ENCODE measurements around the gene RBBP4. TPM values are rescaled to one million over a fixed set of nuclear protein-coding genes. Genes with fewer than 3 reads are reported as not detected.

Gene RBBP4
- total RNA-seq, 1 experiment from 2014 or later = 513 TPM

GRCh38 chr1:32651461-32652073 is 559 bp downstream of the RBBP4 start:
- H3K9me3 ChIP-seq (ENCODE audit: low read depth, low read length, poor library complexity, severe bottlenecking) = no peaks in the 10 kb centered on the region
- no TSS peak for BruUV-seq (replicated peaks)
- H3K4me3 ChIP-seq (ENCODE audit: low read depth, low read length, poor library complexity, severe bottlenecking) = peak overlapping the region; percentile 91
- intact Hi-C loops (cut with micrococcal nuclease; ENCODE audit: unreplicated experiment) = loop anchor here (10.0 kb wide), 1 partner anchor 127 kb away; no protein-coding TSS in a partner anchor
- peaks cover 28% of the 10 kb centered on the region for H3K4me1 ChIP-seq (ENCODE audit: insufficient read depth, low read length, poor library complexity, severe bottlenecking)
- CTCF ChIA-PET = interaction anchor here (1.2 kb wide), 1 partner anchor 131 kb away, joined by 20 read pairs; no protein-coding TSS in a partner anchor
- TF ChIP-seq EZH2 (IDR thresholded peaks at IDR 0.05; ENCODE audit: borderline replicate concordance, low read depth, low read length, poor library complexity, severe bottlenecking) = no peak
- TF ChIP-seq, protein P1, sequence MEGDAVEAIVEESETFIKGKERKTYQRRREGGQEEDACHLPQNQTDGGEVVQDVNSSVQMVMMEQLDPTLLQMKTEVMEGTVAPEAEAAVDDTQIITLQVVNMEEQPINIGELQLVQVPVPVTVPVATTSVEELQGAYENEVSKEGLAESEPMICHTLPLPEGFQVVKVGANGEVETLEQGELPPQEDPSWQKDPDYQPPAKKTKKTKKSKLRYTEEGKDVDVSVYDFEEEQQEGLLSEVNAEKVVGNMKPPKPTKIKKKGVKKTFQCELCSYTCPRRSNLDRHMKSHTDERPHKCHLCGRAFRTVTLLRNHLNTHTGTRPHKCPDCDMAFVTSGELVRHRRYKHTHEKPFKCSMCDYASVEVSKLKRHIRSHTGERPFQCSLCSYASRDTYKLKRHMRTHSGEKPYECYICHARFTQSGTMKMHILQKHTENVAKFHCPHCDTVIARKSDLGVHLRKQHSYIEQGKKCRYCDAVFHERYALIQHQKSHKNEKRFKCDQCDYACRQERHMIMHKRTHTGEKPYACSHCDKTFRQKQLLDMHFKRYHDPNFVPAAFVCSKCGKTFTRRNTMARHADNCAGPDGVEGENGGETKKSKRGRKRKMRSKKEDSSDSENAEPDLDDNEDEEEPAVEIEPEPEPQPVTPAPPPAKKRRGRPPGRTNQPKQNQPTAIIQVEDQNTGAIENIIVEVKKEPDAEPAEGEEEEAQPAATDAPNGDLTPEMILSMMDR (conservative IDR thresholded peaks at IDR 0.05; ENCODE audit: low read depth, low read length) = no peak
- no peak for DNase-seq (ENCODE audit: low spot score)
- POLR2A ChIA-PET (ENCODE audit: low non-redundant PET) = interaction anchor here (0.6 kb wide), 2 partner anchors 130 to 226 kb away, joined by 3 to 9 read pairs; no protein-coding TSS in a partner anchor
- peaks cover 48% of the 10 kb centered on the region for H3K36me3 ChIP-seq (ENCODE audit: insufficient read depth, low read length, poor library complexity, severe bottlenecking)
- H3K27me3 ChIP-seq (replicated peaks; ENCODE audit: insufficient read depth, low read depth, low read length, poor library complexity) = no peaks in the 10 kb centered on the region
- H3K27ac ChIP-seq (ENCODE audit: low read depth, low read length, poor library complexity, severe bottlenecking) = peak overlapping the region; percentile 99

DNA sequence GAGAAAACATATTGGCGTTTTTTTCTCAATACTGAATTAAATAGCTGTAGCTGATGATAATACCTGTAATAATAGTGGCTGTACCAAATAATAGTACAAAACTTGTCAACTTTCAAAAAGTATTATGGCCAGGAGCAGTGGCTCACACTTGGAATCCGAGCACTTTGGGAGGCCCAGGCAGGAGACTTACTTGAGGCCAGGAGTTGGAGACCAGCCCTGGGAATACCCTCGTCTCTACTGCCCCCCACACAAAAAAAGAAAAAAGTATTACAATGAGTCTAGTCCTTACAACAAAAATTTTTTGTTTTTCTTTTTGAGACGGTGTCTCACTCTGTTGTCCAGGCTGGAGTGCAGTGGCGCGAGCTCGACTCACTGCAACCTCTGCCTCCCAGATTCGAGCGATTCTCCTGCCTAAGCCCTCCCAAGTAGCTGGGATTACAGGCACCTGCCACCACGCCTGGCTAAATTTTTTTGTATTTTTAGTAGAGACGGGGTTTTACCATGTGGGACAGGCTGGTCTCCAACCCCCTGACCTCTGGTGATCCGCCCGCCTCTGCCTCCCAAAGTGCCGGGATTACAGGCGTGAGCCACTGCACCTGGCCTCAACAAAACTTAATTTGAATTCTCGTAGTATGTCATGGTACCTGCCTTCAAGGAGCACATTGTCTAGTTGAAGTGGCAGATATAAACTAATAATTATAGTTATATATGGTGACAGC is 1.4 kb downstream of the RBBP4 start:
- peak overlapping the region; percentile 99 for H3K27ac ChIP-seq (ENCODE audit: low read depth, low read length, poor library complexity, severe bottlenecking)
- peak; percentile 13 for DNase-seq (ENCODE audit: low spot score)
- intact Hi-C loops (cut with micrococcal nuclease; ENCODE audit: unreplicated experiment) = loop anchor here (10.0 kb wide), 1 partner anchor 128 kb away; no protein-coding TSS in a partner anchor
- no peaks in the 10 kb centered on the region for H3K9me3 ChIP-seq (ENCODE audit: low read depth, low read length, poor library complexity, severe bottlenecking)
- no TSS peak for BruUV-seq (replicated peaks)
- TF ChIP-seq EZH2 (IDR thresholded peaks at IDR 0.05; ENCODE audit: borderline replicate concordance, low read depth, low read length, poor library complexity, severe bottlenecking) = no peak
- TF ChIP-seq, protein P1 (conservative IDR thresholded peaks at IDR 0.05; ENCODE audit: low read depth, low read length) = no peak
- H3K27me3 ChIP-seq (replicated peaks; ENCODE audit: insufficient read depth, low read depth, low read length, poor library complexity) = no peaks in the 10 kb centered on the region
- ChIA-PET POLR2A (ENCODE audit: low non-redundant PET) (no interaction called here), CTCF (no interaction called here)
- H3K4me1 ChIP-seq (ENCODE audit: insufficient read depth, low read length, poor library complexity, severe bottlenecking) = peaks cover 28% of the 10 kb centered on the region
- peaks cover 57% of the 10 kb centered on the region for H3K36me3 ChIP-seq (ENCODE audit: insufficient read depth, low read length, poor library complexity, severe bottlenecking)
- peak overlapping the region; percentile 91 for H3K4me3 ChIP-seq (ENCODE audit: low read depth, low read length, poor library complexity, severe bottlenecking)

DNA sequence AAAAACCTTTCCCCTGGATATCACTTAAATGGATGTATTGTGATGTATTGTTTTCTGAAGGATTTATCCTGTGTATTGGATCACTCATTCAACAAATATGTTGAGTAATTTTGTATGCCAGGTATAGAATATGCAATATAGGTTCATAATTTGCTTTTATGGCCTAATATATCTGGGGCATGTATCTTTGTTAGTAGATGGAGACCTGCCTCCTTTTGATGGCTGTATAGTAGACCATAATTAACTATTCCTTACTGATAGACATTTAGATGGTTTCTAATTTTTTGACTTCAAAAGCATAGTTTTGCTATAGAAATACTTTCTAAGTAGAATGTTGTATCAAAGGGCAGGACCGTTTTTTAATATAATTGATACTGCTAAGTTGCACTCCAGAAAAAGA is 8.6 kb downstream of the RBBP4 start:
- peaks cover 94% of the 10 kb centered on the region for H3K36me3 ChIP-seq (ENCODE audit: insufficient read depth, low read length, poor library complexity, severe bottlenecking)
- H3K27ac ChIP-seq (ENCODE audit: low read depth, low read length, poor library complexity, severe bottlenecking) = no peak overlapping the region
- H3K9me3 ChIP-seq (ENCODE audit: low read depth, low read length, poor library complexity, severe bottlenecking) = no peaks in the 10 kb centered on the region
- no peak for DNase-seq (ENCODE audit: low spot score)
- intact Hi-C loops (cut with micrococcal nuclease; ENCODE audit: unreplicated experiment) = loop anchor here (10.0 kb wide), 1 partner anchor 135 kb away; no protein-coding TSS in a partner anchor
- ChIA-PET POLR2A (ENCODE audit: low non-redundant PET) (interaction anchor here (0.7 kb wide), 1 partner anchor 147 kb away, joined by 3 read pairs; no protein-coding TSS in a partner anchor), CTCF (no interaction called here)
- H3K27me3 ChIP-seq (replicated peaks; ENCODE audit: insufficient read depth, low read depth, low read length, poor library complexity) = no peaks in the 10 kb centered on the region
- TF ChIP-seq EZH2 (IDR thresholded peaks at IDR 0.05; ENCODE audit: borderline replicate concordance, low read depth, low read length, poor library complexity, severe bottlenecking) = no peak
- TF ChIP-seq, protein P1 (conservative IDR thresholded peaks at IDR 0.05; ENCODE audit: low read depth, low read length) = no peak
- peaks cover 8% of the 10 kb centered on the region for H3K4me1 ChIP-seq (ENCODE audit: insufficient read depth, low read length, poor library complexity, severe bottlenecking)
- no TSS peak for BruUV-seq (replicated peaks)
- H3K4me3 ChIP-seq (ENCODE audit: low read depth, low read length, poor library complexity, severe bottlenecking) = no peak overlapping the region
